Mesothelial cell of epicardium (in vitro differentiated cells): ENCODE results near the gene CDC42. TPM values are rescaled to one million over a fixed set of nuclear protein-coding genes. Genes with fewer than 3 reads are reported as not detected.
A peak's percentile ranks its signal among the peaks of the same experiment; 100 is the strongest.

Source experiments
- DNase-seq, 2 experiments: peaks; one replicate each; pipeline ENCODE4 v3.0.0; 2021; ENCODE audit warnings: low spot score in 2 of 2; ENCODE audit not compliant: unreplicated experiment in 2 of 2
- H3K27ac Mint-ChIP-seq: 2 replicates; pipeline ENCODE4 v1.8.0; 2021; ENCODE audit warnings: mixed read lengths
- H3K27me3 Mint-ChIP-seq: 2 replicates; pipeline ENCODE4 v1.8.0; 2021; ENCODE audit warnings: low read depth, mixed read lengths
- H3K36me3 Mint-ChIP-seq: 2 replicates; pipeline ENCODE4 v1.8.0; 2021; ENCODE audit warnings: mixed read lengths
- H3K4me1 Mint-ChIP-seq: 2 replicates; pipeline ENCODE4 v1.8.0; 2021; ENCODE audit warnings: mixed read lengths
- H3K4me3 Mint-ChIP-seq: 2 replicates; pipeline ENCODE4 v1.8.0; 2021; ENCODE audit warnings: mild to moderate bottlenecking, moderate library complexity, mixed read lengths
- H3K9me3 Mint-ChIP-seq: 2 replicates; pipeline ENCODE4 v1.8.0; 2021; ENCODE audit warnings: mixed read lengths
- CTCF ChIP-seq: fragments of 200-600 bp; sonication (generic); IDR thresholded peaks from one replicate; pipeline ENCODE4 v1.5.0; 2021; ENCODE audit warnings: antibody characterized with exemption; ENCODE audit not compliant: unreplicated experiment
- total RNA-seq: library from RNA; stranded (reverse); gene quantifications from 3 replicates; pipeline ENCODE4 v1.2.1, GENCODE V29; 2021

CDC42 gene
- total RNA-seq, 1 donor from 2014 or later: 244 TPM

GRCh38 chr1:22053861-22054770 lies 1.6 kb downstream of the CDC42 start:
- H3K4me3 Mint-ChIP-seq: peak overlapping the region; percentile 88
- H3K27me3 Mint-ChIP-seq: no peaks in the 10 kb centered on the region
- H3K27ac Mint-ChIP-seq: peak overlapping the region; percentile 98
- no peak for TF ChIP-seq CTCF
- H3K36me3 Mint-ChIP-seq: peaks cover 2% of the 10 kb centered on the region
- H3K4me1 Mint-ChIP-seq: peaks cover 29% of the 10 kb centered on the region
- DNase-seq: no peak
- H3K9me3 Mint-ChIP-seq: no peaks in the 10 kb centered on the region

GRCh38 chr1:22055463-22055862 lies 3.0 kb downstream of the CDC42 start:
- Mint-ChIP-seq H3K36me3 (peaks cover 2% of the 10 kb centered on the region), H3K4me1 (peaks cover 29% of the 10 kb centered on the region), H3K9me3 (no peaks in the 10 kb centered on the region), H3K27ac (peak overlapping the region; percentile 83), H3K4me3 (peak overlapping the region; percentile 38), H3K27me3 (no peaks in the 10 kb centered on the region)
- DNase-seq: no peak
- no peak for TF ChIP-seq CTCF

GRCh38 chr1:22056043-22056442 lies 3.5 kb downstream of the CDC42 start:
- Mint-ChIP-seq H3K27ac (peak overlapping the region; percentile 27), H3K4me3 (no peak overlapping the region), H3K27me3 (no peaks in the 10 kb centered on the region), H3K9me3 (no peaks in the 10 kb centered on the region), H3K4me1 (peaks cover 31% of the 10 kb centered on the region), H3K36me3 (peaks cover 2% of the 10 kb centered on the region)
- TF ChIP-seq CTCF: no peak
- no peak for DNase-seq

GRCh38 chr1:22056936-22057335 lies 4.4 kb downstream of the CDC42 start:
- no peak for DNase-seq
- peaks cover 2% of the 10 kb centered on the region for H3K36me3 Mint-ChIP-seq
- no peak for TF ChIP-seq CTCF
- H3K4me3 Mint-ChIP-seq: no peak overlapping the region
- H3K27me3 Mint-ChIP-seq: no peaks in the 10 kb centered on the region
- peaks cover 31% of the 10 kb centered on the region for H3K4me1 Mint-ChIP-seq
- H3K27ac Mint-ChIP-seq: peak overlapping the region; percentile 39
- H3K9me3 Mint-ChIP-seq: no peaks in the 10 kb centered on the region

GRCh38 chr1:22057861-22058260 lies 5.4 kb downstream of the CDC42 start:
- Mint-ChIP-seq H3K4me3 (no peak overlapping the region), H3K4me1 (peaks cover 37% of the 10 kb centered on the region), H3K36me3 (peaks cover 2% of the 10 kb centered on the region), H3K9me3 (no peaks in the 10 kb centered on the region), H3K27me3 (no peaks in the 10 kb centered on the region), H3K27ac (peak overlapping the region; percentile 16)
- DNase-seq: no peak
- no peak for TF ChIP-seq CTCF
